ENCODE results near the gene PPP1R13L.
A peak's percentile ranks its signal among the peaks of the same experiment; 100 is the strongest.
"Not testable (repeated sequence)": the region's sequence is repeated elsewhere in the genome, so short reads cannot be mapped to it uniquely, and the experiment has no call there.

PPP1R13L gene

DNA sequence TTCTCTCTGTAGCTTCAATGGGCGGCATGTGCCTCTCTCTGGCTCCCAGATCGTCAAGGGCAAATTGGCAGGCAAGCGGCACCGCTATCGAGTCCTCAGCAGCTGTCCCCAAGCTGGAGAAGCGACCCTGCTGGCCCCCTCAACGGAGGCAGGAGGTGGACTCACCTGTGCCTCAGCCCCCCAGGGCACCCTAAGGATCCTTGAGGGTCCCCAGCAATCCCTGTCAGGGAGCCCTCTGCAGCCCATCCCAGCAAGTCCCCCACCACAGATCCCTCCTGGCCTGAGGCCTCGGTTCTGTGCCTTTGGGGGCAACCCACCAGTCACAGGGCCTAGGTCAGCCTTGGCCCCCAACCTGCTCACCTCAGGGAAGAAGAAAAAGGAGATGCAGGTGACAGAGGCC is 3.3 kb upstream of the PPP1R13L start:
- no peak for DNase-seq (ENCODE audit: low spot score)
- FAIRE-seq: no peak

DNA sequence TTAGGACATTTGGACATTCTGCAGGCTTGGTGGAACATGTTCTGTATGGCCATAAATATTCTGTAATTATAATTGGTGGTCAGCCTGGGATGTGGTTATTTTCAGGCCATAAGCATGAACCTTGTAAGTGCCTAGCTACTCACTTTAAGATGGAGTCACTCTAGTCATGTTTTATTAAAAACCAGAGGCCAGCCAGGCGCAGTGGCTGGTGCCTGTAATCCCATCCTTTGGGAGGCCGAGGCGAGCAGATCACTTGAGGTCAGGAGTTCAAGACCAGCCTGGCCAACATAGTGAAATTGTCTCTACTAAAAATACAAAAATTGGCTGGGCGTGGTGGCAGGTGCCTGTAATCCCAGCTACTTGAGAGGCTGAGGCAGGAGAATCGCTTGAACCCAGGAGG is 2.7 kb upstream of the PPP1R13L start:
- FAIRE-seq; DNase-seq (ENCODE audit: low spot score): not testable (repeated sequence)

DNA sequence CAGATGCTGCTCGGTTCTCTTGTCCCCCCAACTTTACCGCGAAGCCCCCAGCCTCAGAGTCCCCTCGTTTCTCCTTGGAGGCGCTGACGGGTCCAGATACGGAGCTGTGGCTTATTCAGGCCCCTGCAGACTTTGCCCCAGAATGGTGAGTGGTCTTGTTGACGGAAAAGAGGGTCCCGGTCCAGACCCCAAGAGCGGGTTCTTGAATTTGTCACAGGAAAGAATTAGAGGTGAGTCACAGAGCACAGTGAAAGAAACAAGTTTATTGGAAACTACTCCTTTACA is 2.2 kb upstream of the PPP1R13L start:
- FAIRE-seq (no peak), DNase-seq (ENCODE audit: low spot score) (no peak)

DNA sequence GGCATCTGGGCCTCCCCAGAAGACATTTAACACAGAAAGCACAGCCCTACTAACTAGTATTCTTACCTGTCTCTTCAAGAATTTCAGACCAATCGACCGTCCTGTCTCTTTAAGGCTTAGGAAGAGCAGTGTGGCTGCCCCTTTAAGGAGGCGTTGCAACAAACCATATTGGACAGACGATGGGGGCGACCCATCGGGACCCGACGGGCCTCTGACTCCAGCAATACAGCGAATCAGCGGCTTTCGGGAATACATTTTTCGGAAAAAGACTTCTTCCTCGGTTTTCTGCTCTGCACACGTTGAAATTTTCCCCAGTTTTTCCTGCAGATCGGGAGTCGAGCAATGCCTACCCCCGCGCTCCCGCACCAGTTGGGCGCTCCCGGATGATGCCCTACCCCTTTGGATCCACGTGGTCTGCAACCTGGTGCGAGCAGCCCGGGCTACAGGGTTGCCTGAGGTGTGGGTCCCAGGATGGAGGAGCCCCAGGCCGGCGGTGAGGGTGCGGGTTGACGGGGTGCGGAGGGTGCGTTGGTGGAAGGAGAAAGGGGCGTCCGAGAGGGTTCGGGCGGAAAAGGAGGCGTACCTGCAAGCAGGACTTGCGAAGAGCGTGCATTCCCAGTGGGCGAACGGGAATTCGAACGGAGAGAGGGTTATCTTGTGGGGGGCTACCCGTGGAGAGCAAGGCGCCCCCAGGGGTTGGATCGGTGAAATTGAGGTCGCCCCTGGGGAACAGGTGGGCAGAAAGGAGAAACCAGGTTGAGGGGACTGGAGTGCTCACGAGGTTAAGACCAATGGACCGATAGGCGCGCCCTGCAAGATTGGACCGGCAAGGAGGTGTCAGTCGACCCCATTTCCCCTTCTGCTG is 1.6 kb upstream of the PPP1R13L start, which contains the start of gene POLR1G:
TSS of gene POLR1G (plus strand) at position 419 of the 865 bp plus-strand sequence. CDS start at position 472, 53 bp downstream.
- DNase-seq (ENCODE audit: low spot score): peak; percentile 87
- FAIRE-seq: peak; percentile 90

GRCh38 chr19:45405435-45406225 is 761 bp upstream of the PPP1R13L start:
- peak; percentile 92 for DNase-seq (ENCODE audit: low spot score)
- FAIRE-seq: peak; percentile 79

- FAIRE-seq (no peak), DNase-seq (ENCODE audit: low spot score) (peak; percentile 78)
These were observed 900 bp downstream of the PPP1R13L start for GRCh38 chr19:45403781-45404556.

DNA sequence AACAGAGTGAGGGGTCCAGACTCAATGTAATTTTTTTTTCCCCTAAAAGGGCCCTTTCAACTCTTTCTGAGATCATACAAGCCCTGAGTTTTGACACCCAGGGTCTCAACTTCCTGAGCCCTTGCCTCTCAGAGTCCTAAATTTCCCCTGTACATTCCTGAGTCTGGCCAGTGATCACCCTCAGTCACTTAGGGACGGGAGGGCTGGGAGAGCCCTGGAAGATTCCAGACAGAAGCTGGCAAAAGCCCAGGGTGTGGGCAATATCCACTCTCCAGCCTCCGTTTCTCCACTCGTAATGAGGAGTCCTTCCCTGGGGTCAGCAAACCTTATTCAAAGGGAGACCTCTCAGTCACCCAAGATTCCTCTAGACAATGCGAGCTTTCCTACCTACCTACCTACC is 1.6 kb downstream of the PPP1R13L start:
- DNase-seq (ENCODE audit: low spot score) (no peak), FAIRE-seq (no peak)

GRCh38 chr19:45402298-45403061 is 2.4 kb downstream of the PPP1R13L start:
- peak; percentile 87 for DNase-seq (ENCODE audit: low spot score)
- FAIRE-seq: no peak

- DNase-seq (ENCODE audit: low spot score) (no peak), FAIRE-seq (no peak)
These were observed 3.1 kb downstream of the PPP1R13L start for GRCh38 chr19:45401815-45402214.

DNA sequence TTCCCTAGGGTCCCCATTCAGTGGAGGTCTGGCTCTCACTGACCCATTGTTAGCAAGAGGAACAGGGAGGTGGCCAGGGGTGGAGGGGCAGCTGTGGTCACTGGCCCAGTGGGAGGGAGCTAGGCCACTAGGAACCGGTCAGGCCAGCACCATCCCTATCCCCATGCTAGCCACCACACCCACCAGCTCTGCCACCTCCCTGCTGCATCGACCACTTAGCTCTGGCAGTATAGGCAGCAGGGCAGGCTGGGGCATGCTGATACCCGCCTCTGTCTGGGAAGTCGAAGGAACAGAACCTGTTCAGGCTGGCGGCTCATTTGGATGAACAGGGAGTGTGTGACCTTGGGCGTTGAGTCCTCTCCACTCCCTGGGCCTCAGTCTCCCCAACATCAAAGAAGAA is 4.7 kb downstream of the PPP1R13L start:
- DNase-seq (ENCODE audit: low spot score): no peak

DNA sequence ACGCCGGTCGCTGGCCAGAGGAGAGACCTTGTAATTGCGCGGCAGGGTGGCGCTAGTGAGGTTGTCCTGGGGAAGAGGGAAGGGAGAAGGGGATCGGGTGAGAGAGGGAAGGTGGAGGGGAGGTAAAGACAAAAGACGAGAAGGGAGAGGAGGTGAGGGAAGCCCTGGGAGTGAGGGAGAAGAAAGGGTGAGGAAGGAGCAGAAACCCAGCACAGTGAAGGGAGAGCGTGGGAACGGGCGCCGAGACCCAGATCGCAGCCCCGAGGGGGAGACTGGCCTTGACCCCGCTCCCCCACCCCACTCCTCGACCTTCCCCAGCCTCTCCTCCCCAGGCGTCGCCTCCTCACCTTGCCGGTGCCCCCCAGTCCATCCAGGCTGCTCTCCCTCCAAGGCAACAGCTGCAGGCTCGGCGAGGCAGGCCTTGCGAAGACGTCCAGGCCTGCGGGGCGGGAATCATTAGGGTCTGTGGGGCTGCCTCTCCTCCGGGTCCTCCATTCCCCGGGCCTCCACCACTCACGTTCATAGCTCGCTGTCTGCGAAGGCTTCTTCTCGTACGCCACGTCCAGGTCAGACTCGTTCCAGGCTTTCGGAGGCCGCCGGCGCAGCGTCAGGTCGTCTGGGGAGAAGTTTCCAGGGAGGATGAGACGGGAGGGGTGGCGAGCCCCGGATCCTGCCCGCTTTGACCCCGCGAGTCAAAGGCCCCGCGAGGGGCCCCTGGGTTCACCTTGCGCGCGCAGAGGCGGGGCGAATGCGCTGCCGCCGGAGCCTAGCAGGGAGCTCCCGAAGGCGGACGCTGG is 8.8 kb downstream of the PPP1R13L start:
- DNase-seq (ENCODE audit: low spot score) (no peak), FAIRE-seq (no peak)

More for the DNA sequence above, 4.7 kb downstream of the PPP1R13L start:
- FAIRE-seq: no peak

- FAIRE-seq: no peak
- no peak for DNase-seq (ENCODE audit: low spot score)
These were observed 12.8 kb downstream of the PPP1R13L start for GRCh38 chr19:45391871-45392665.

DNA sequence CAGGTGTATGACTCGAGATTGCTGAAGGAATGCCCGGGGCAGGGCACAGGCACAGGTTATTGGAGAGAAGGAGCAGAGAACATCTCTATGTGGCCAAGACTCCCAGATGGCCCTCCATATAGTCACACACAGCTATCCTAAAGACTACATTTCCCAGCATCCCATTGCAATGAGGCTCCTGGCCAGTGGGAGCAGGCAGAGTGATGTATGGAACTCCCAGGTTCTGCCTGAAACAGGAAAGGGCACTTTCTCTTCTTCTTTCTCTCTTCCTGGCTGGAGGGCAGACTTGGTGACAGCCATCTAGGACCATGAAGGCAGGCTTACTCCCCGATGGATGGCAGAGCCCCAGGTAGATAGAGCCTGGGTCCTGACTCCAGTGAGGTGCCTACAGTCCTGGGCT is 13.5 kb downstream of the PPP1R13L start:
- no peak for DNase-seq (ENCODE audit: low spot score)
- FAIRE-seq: no peak

DNA sequence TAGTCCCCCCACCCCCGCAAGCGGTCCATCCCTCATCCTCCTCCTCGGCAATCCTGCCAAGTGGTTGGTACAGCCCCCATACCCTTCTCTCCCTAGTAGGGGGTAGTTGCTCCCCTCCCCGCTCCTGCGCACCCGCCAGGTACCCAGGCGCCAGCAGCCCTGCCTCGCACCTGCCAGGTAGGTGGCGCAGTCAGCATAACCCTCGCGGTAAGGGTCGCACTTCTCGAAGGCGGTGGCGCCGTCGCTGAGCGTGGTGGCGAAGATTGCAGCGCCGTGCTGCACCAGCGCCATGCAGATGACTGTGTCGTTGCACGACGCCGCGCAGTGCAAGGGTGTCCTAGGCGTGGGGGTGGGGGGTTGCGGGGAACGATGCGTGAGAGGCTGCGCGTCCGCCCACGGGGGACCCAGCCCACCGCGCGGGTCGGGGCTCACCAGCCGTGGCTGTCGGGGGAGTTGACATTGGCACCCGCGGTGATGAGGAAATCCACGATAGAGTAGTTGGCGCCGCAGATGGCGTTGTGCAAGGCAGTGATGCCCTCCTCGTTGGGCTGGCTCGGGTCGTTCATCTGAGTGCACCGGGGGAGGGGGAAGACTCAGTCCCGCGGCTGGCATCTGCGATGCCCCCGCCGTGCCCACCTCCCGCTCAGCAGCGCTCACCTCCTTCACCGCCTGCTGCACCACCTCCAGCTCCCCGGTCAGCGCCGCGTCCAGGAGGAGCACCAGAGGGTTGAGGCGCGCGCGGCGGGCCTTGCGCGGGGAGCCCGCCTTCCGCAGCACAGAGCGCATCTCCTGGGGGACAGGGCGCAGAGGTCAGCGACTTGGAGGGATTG is 19.3 kb downstream of the PPP1R13L start:
- DNase-seq (ENCODE audit: low spot score): no peak
- FAIRE-seq: no peak

DNA sequence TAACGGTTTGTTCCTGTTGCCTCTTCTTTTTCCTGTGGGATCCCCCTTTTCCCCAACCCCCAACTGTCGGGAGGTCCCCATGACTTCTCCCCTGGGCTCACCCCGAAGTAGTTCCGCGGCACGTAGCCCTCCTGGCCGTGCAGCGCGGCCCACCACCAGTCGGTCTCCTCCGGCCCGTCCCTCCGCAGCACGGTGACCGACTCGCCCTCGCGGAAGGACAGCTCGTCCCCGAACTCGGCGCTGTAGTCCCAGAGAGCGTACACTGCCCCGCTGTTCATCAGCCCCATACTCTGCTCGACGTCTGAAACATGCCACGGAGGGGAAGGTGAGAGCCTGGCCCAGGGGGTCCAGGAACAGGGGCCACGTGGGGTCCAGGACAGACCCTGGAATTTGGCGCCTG is 22.4 kb downstream of the PPP1R13L start:
- peak; percentile 79 for FAIRE-seq
- DNase-seq (ENCODE audit: low spot score): no peak

DNA sequence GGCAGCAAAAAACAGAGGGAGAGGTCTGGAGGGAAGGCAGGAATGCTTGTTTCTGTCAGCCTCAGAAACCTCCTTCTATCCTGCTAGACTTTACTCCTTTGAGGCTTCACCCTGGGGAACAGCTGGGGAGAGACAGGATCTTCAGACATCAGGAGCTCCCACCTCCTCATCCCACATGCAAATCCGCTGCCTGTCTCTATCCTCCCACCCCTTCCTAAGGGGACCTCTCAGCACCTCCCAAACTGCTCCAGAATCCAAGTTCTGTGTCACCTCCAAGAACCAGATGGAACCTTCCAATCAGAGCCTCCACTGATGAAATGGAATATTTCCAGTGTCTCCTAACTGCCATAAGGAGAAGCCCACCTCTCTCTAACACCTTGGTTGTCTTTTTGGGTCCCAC is 24.8 kb downstream of the PPP1R13L start:
- no peak for FAIRE-seq
- DNase-seq (ENCODE audit: low spot score): no peak

GRCh38 chr19:45376045-45376724 is 28.7 kb downstream of the PPP1R13L start:
- FAIRE-seq (no peak), DNase-seq (ENCODE audit: low spot score) (peak; percentile 87)
